H1 (cell line): ENCODE data around the gene RIPK4. TPM values are rescaled to one million over a fixed set of nuclear protein-coding genes. Genes with fewer than 3 reads are reported as not detected.
A peak's percentile ranks its signal among the peaks of the same experiment; 100 is the strongest.

Experiments
- CTCF ChIA-PET: fragments of 300-600 bp; sonication (Branson Sonifier 250); formaldehyde crosslinking; loops from one replicate; lab custom pipeline; 2021; ENCODE audit not compliant: partially characterized antibody; lab: Charles Lee
- POLR2A ChIA-PET: fragments of 300-600 bp; sonication (Branson Sonifier 250); formaldehyde crosslinking; loops from one replicate; lab custom pipeline; 2021; ENCODE audit warnings: inconsistent platforms; ENCODE audit not compliant: partially characterized antibody; lab: Charles Lee
- DNase-seq, 2 experiments: peaks; one replicate each; pipeline versions ENCODE4 v3.0.0 to v3.0.0-alpha.2; 2010 to 2022; ENCODE audit warnings: low spot score in 2 of 2, low read depth in 1 of 2, mixed read lengths in 1 of 2
- FAIRE-seq: peaks from 2 replicates; lab custom pipeline; 2011; peaks lifted over from hg19 to GRCh38; lab: Jason Lieb, UNC
- H2AFZ ChIP-seq: 2 replicates; pipeline ENCODE4 v1.8.1; 2012; ENCODE audit warnings: low read length, inconsistent platforms
- H2AK5ac ChIP-seq: 2 replicates; pipeline ENCODE4 v1.6.1; 2013; ENCODE audit warnings: low read depth, low read length
- H2BK120ac ChIP-seq: replicated peaks from 2 replicates; pipeline ENCODE3; 2013; ENCODE audit warnings: low read depth, low read length, inconsistent platforms
- H2BK12ac ChIP-seq: 2 replicates; pipeline ENCODE4 v1.6.1; 2013; ENCODE audit warnings: low read depth, low read length
- H2BK15ac ChIP-seq: 2 replicates; pipeline ENCODE4 v1.6.1; 2013; ENCODE audit warnings: low read length
- H2BK20ac ChIP-seq: 2 replicates; pipeline ENCODE4 v1.6.1; 2013; ENCODE audit warnings: low read length
- H2BK5ac ChIP-seq: 2 replicates; pipeline ENCODE4 v1.6.1; 2013; ENCODE audit warnings: low read depth, low read length
- H3K14ac ChIP-seq: 2 replicates; pipeline ENCODE4 v1.6.1; 2013; ENCODE audit warnings: inconsistent platforms; ENCODE audit not compliant: insufficient read length
- H3K18ac ChIP-seq: 2 replicates; pipeline ENCODE4 v1.6.1; 2013; ENCODE audit warnings: low read length; ENCODE audit errors: extremely low read depth
- H3K23ac ChIP-seq: 2 replicates; pipeline ENCODE4 v1.6.1; 2013; ENCODE audit warnings: inconsistent platforms; ENCODE audit not compliant: insufficient read length
- H3K23me2 ChIP-seq: 2 replicates; pipeline ENCODE4 v1.6.1; 2013; ENCODE audit warnings: low read depth, low read length
- H3K27ac ChIP-seq: 2 replicates; pipeline ENCODE4 v1.6.1; 2011; ENCODE audit warnings: low read depth, low read length, inconsistent platforms
- H3K27me3 ChIP-seq, 4 experiments: replicated peaks in 1 of 4; 1 replicate in 1 of 4; 2 replicates in 3 of 4; pipeline versions ENCODE4 v1.6.1 to v1.8.1; 2011 to 2013; ENCODE audit warnings: low read length in 3 of 4, mild to moderate bottlenecking in 3 of 4, inconsistent platforms in 2 of 4, mixed read lengths in 2 of 4, moderate library complexity in 1 of 4; ENCODE audit not compliant: control insufficient read depth in 3 of 4, insufficient read depth in 3 of 4; ENCODE audit errors: extremely low read depth in 1 of 4
- H3K36me3 ChIP-seq, 4 experiments: 2 replicates each; pipeline versions ENCODE4 v1.6.1 to v1.8.1; 2011 to 2013; ENCODE audit warnings: mild to moderate bottlenecking in 4 of 4, low read length in 3 of 4, moderate library complexity in 2 of 4, control low read depth in 1 of 4, inconsistent platforms in 1 of 4; ENCODE audit not compliant: insufficient read depth in 4 of 4, control insufficient read depth in 2 of 4
- H3K4ac ChIP-seq: replicated peaks from 2 replicates; pipeline ENCODE3; 2013; ENCODE audit warnings: low read length, low read depth, mixed read lengths, inconsistent platforms; ENCODE audit not compliant: insufficient read length
- H3K4me1 ChIP-seq, 4 experiments: replicated peaks in 1 of 4; 1 replicate in 1 of 4; 2 replicates in 3 of 4; pipeline versions ENCODE4 v1.6.1 to v1.8.1; 2011 to 2013; ENCODE audit warnings: low read length in 3 of 4, inconsistent platforms in 2 of 4, mixed read lengths in 1 of 4; ENCODE audit not compliant: insufficient read depth in 4 of 4, control insufficient read depth in 3 of 4
- H3K4me2 ChIP-seq, 2 experiments: 2 replicates each; pipeline versions ENCODE4 v1.6.1 to v1.8.1; 2011 to 2013; ENCODE audit warnings: low read depth in 2 of 2, low read length in 2 of 2, control low read depth in 1 of 2, inconsistent platforms in 1 of 2, mild to moderate bottlenecking in 1 of 2; ENCODE audit not compliant: insufficient read depth in 1 of 2
- H3K4me3 ChIP-seq, 4 experiments: fragments of 200-600, 300-600 bp in 1 of 4; sonication (generic), shearing (Covaris generic), sonication (Bioruptor Twin) in 1 of 4; 2 replicates each; pipeline versions ENCODE4 v1.5.1 to v1.8.1; 2011 to 2016; ENCODE audit warnings: low read length in 4 of 4, low read depth in 3 of 4, control low read depth in 2 of 4, inconsistent platforms in 2 of 4, mild to moderate bottlenecking in 2 of 4, mixed read lengths in 1 of 4, moderate library complexity in 1 of 4; ENCODE audit not compliant: insufficient read depth in 2 of 4; ENCODE audit errors: extremely low read depth in 1 of 4
- H3K56ac ChIP-seq: replicated peaks from 2 replicates; pipeline ENCODE3; 2013; ENCODE audit warnings: low read depth, mild to moderate bottlenecking, mixed read lengths, low read length, inconsistent platforms; ENCODE audit not compliant: insufficient read length
- H3K79me1 ChIP-seq: 2 replicates; pipeline ENCODE4 v1.6.1; 2013; ENCODE audit warnings: low read depth, low read length, control low read depth
- H3K79me2 ChIP-seq, 2 experiments: 2 replicates each; pipeline versions ENCODE4 v1.6.1 to v1.8.1; 2012 to 2013; ENCODE audit warnings: low read length in 2 of 2, mild to moderate bottlenecking in 2 of 2, inconsistent platforms in 1 of 2; ENCODE audit not compliant: insufficient read depth in 2 of 2, control insufficient read depth in 1 of 2
- H3K9ac ChIP-seq, 4 experiments: replicated peaks in 1 of 4; 1 replicate in 1 of 4; 2 replicates in 3 of 4; pipeline versions ENCODE4 v1.6.1 to v1.8.1; 2011 to 2013; ENCODE audit warnings: low read depth in 3 of 4, low read length in 3 of 4, control low read depth in 2 of 4, mild to moderate bottlenecking in 2 of 4, moderate library complexity in 2 of 4, inconsistent platforms in 1 of 4; ENCODE audit errors: extremely low read depth in 1 of 4
- H3K9me3 ChIP-seq, 2 experiments: 2 replicates each; pipeline versions ENCODE4 v1.6.1 to v1.8.1; 2012 to 2013; ENCODE audit warnings: mild to moderate bottlenecking in 2 of 2, moderate library complexity in 2 of 2, control low read depth in 1 of 2, inconsistent platforms in 1 of 2, low read depth in 1 of 2, low read length in 1 of 2, mixed read lengths in 1 of 2; ENCODE audit not compliant: insufficient read depth in 2 of 2
- H4K20me1 ChIP-seq, 2 experiments: replicated peaks in 1 of 2; 2 replicates each; pipeline versions ENCODE3 to v1.8.1; 2011 to 2013; ENCODE audit warnings: inconsistent platforms in 2 of 2, low read length in 2 of 2, mild to moderate bottlenecking in 1 of 2; ENCODE audit not compliant: insufficient read depth in 2 of 2, control insufficient read depth in 1 of 2
- H4K5ac ChIP-seq: 2 replicates; pipeline ENCODE4 v1.6.1; 2013; ENCODE audit warnings: low read length, low read depth, mixed read lengths, inconsistent platforms; ENCODE audit not compliant: insufficient read length
- H4K8ac ChIP-seq: 2 replicates; pipeline ENCODE4 v1.8.0; 2013; ENCODE audit warnings: mild to moderate bottlenecking, moderate library complexity, low read length, inconsistent platforms; ENCODE audit not compliant: insufficient read depth; ENCODE audit errors: extremely low read depth
- H4K91ac ChIP-seq: replicated peaks from 2 replicates; pipeline ENCODE3; 2013; ENCODE audit warnings: low read length, mixed read lengths, inconsistent platforms; ENCODE audit not compliant: insufficient read length
- ATF3 ChIP-seq: IDR thresholded peaks from 2 replicates; pipeline ENCODE4 v1.6.1; 2011; ENCODE audit warnings: low read depth, mild to moderate bottlenecking, low read length; ENCODE audit not compliant: insufficient read depth
- KDM4A ChIP-seq: IDR thresholded peaks from one replicate; pipeline ENCODE4 v1.7.1; 2012; ENCODE audit warnings: low read depth, mild to moderate bottlenecking, moderate library complexity, low read length, inconsistent platforms; ENCODE audit not compliant: severe bottlenecking
- RNF2 ChIP-seq: fragments of 200-900, 300-1000 bp; sonication (generic); IDR thresholded peaks from 2 replicates; pipeline ENCODE4 v1.7.1; 2016; ENCODE audit warnings: borderline replicate concordance, low read depth, mild to moderate bottlenecking, antibody characterized with exemption, low read length; ENCODE audit not compliant: poor library complexity, severe bottlenecking; ENCODE audit errors: missing control alignments
- SUZ12 ChIP-seq: fragments of 200-600 bp; sonication (generic); IDR thresholded peaks from 2 replicates; pipeline ENCODE4 v1.6.1; 2012; ENCODE audit warnings: mild to moderate bottlenecking, inconsistent platforms, low read length, moderate library complexity, mixed read lengths
- WGBS, 2 experiments: shearing (Covaris generic) in 1 of 2; methylation state at CpG; one replicate each; pipeline versions ENCODE4 v1.1.6 to v1.1.7; 2013 to 2015; ENCODE audit warnings: low lambda C conversion rate in 2 of 2, mixed read lengths in 2 of 2, inconsistent platforms in 1 of 2, low coverage in 1 of 2, missing lambda C conversion rate in 1 of 2; ENCODE audit not compliant: insufficient replicate concordance in 2 of 2, insufficient coverage in 1 of 2, insufficient read length in 1 of 2; ENCODE audit errors: extremely low coverage in 1 of 2, missing lambda C conversion rate in 1 of 2; 5-methylcytosine and 5-hydroxymethylcytosine counted together
- polyA plus RNA-seq, 7 experiments: library from polyadenylated mRNA; depleted of rRNA in 3 of 7; stranded (reverse) in 5 of 7; unstranded in 2 of 7; fragments of >200 nt in 5 of 7; fragments of 200-250 nt in 2 of 7; gene quantifications; 1 replicate in 5 of 7; 2 replicates in 1 of 7; 4 replicates in 1 of 7; pipeline versions ENCODE4 v1.2.1 to v1.2.3, GENCODE V29; 2011 to 2013; ENCODE audit warnings: missing spikeins in 2 of 7, mixed read lengths in 2 of 7
- total RNA-seq: library from RNA; stranded (reverse); fragmentation: NEBNext Ultra II Directional; extraction: Animal tissue kit (Norgen Biotek cat#: 25700); gene quantifications from 2 replicates; pipeline ENCODE4 v1.2.1, GENCODE V29; 2021

Gene RIPK4
- total and polyA plus RNA-seq, 2 of the 8 experiments (the other 6 are each of a cell fraction or from before 2014, with no cell fraction given): 2.7 to 5.6 TPM

DNA sequence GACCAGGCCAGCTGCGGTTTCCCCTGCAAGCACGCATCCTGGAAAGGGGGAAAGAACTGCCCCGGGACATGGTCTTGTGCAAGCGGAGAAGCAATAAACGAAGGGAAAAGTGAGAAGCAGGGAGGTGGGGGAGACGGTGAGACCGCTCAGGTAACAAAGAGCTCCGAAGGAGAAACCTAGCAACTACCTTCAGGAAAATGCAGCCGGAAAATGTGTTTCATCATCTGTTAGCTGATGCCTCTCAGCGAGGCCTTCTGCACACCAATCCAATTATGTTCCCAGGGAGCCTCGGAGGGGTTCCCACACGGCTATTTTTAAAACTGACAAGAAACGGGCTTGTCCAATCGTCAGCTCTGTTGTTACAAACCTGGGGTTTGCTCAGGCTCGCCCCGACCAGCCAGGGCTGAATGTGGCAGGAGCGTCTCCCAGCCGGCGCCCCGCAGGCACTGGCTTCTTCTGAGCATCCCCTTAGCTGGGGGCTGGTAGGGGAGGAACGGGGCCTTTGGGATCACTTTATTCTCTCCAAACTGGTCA, 3.4 kb downstream of the RIPK4 start:
- Histone ChIP-seq H4K20me1 (peaks cover 7 to 8% of the 10 kb centered on the region in 2 experiments), H2AK5ac (no peak overlapping the region), H2BK20ac (no peak overlapping the region), H2BK5ac (no peak overlapping the region), H4K5ac (no peak overlapping the region), H3K36me3 (no peaks in the 10 kb centered on the region)
- POLR2A ChIA-PET: interaction anchor here (0.6 to 4.2 kb wide), 6 partner anchors 9 to 310 kb away, joined by 3 to 23 read pairs (median 8); no protein-coding TSS in a partner anchor
- peak; percentile 68 for TF ChIP-seq RNF2
- peak; percentile 19 for TF ChIP-seq KDM4A
- peak; percentile 35; the same call in 1 of the 2 replicates for TF ChIP-seq SUZ12
- no peak for TF ChIP-seq ATF3
- TF ChIP-seq, all 59 proteins: peak for 3
- Histone ChIP-seq H3K14ac (no peak overlapping the region), H3K79me2 (peaks cover 0 to 35% of the 10 kb centered on the region in 2 experiments; a peak in 3 of 4 replicates), H3K23me2 (peaks cover 27% of the 10 kb centered on the region), H4K91ac (no peak overlapping the region), H3K9me3 (no peaks in the 10 kb centered on the region), H2AFZ (no peak overlapping the region), H4K8ac (no peak overlapping the region; the same call in 1 of the 2 replicates), H3K4ac (no peak overlapping the region), H3K27me3 (peaks cover 22 to 71% (median 59%) of the 10 kb centered on the region in 4 experiments), H3K4me2 (peak overlapping the region; percentile 87 to 99), H2BK120ac (peak overlapping the region; percentile 22), H3K79me1 (no peaks in the 10 kb centered on the region), H2BK15ac (no peak overlapping the region), H2BK12ac (0 out of 2 replicates have a peak overlapping the region, but pooled peaks have one; percentile 3), H3K23ac (no peak overlapping the region), H3K56ac (no peak overlapping the region), H3K27ac (no peak overlapping the region), H3K9ac (no peak overlapping the region), H3K4me3 (peak overlapping the region in 3 of 4 experiments; percentile 44 to 63 (median 45); a peak in 6 of 8 replicates), H3K18ac (peak overlapping the region; percentile 48; the same call in 1 of the 2 replicates), H3K4me1 (peaks cover 31 to 56% (median 35%) of the 10 kb centered on the region in 4 experiments)
- 5% methylated on average over 21 of the region's 21 CpGs; no CpG with 5 or more reads in 1 of the 2 experiments for WGBS, 2 experiments
- DNase-seq (no peak), FAIRE-seq (peak; percentile 36)
- CTCF ChIA-PET: interaction anchor here (1.0 to 9.1 kb wide), 8 partner anchors 10 to 295 kb away, joined by 3 to 71 read pairs (median 8); no protein-coding TSS in a partner anchor
